Sigmoid colon (tissue), 7 donors: Measurements from ENCODE around the gene UNC5CL. TPM values are rescaled to one million over a fixed set of nuclear protein-coding genes. Genes with fewer than 3 reads are reported as not detected.
"Not testable (repeated sequence)": the region's sequence is repeated elsewhere in the genome, so short reads cannot be mapped to it uniquely, and the experiment has no call there.

ENCODE experiments used
- DNase-seq: peaks from one replicate; pipeline ENCODE4 v3.0.0-alpha.2; 2019
- H3K27ac ChIP-seq, 4 donors: fragments of 200-600 bp; sonication (generic); one replicate each; pipeline ENCODE4 v1.5.1; 2016 to 2019; ENCODE audit warnings: mild to moderate bottlenecking in 1 of 4
- H3K27me3 ChIP-seq, 3 donors: fragments of 200-600 bp; sonication (generic); one replicate each; pipeline ENCODE4 v1.5.1; 2019; ENCODE audit warnings: mild to moderate bottlenecking in 1 of 3
- H3K36me3 ChIP-seq, 4 donors: fragments of 200-600 bp; sonication (generic); one replicate each; pipeline ENCODE4 v1.5.1; 2016 to 2019
- H3K4me1 ChIP-seq, 4 donors: fragments of 200-600 bp; sonication (generic); one replicate each; pipeline ENCODE4 v1.5.1; 2017 to 2019
- H3K4me3 ChIP-seq, 4 donors: fragments of 200-600 bp; sonication (generic); one replicate each; pipeline ENCODE4 v1.5.1; 2017 to 2019; ENCODE audit warnings: mild to moderate bottlenecking in 2 of 4, moderate library complexity in 1 of 4
- H3K9me3 ChIP-seq, 4 donors: fragments of 200-600 bp in 3 of 4; sonication (generic) in 3 of 4; one replicate each; pipeline versions ENCODE4 v1.5.1 to v1.6.1; 2013 to 2019
- EP300 ChIP-seq, 4 donors: sonication (generic); formaldehyde crosslinking; IDR thresholded peaks; one replicate each; pipeline ENCODE4 v1.6.1; 2017; ENCODE audit warnings: antibody characterized with exemption in 4 of 4
- POLR2A ChIP-seq, 2 donors: fragments of 450-650 bp; IDR thresholded peaks; one replicate each; pipeline ENCODE4 v1.6.1; 2016; ENCODE audit warnings: antibody characterized with exemption in 2 of 2, mild to moderate bottlenecking in 2 of 2, moderate library complexity in 2 of 2
- POLR2AphosphoS5 ChIP-seq, 4 donors: sonication (generic); formaldehyde crosslinking; IDR thresholded peaks; one replicate each; pipeline ENCODE4 v1.6.1; 2017; ENCODE audit warnings: antibody characterized with exemption in 4 of 4
- WGBS, 2 donors: extraction: QIAGEN DNeasy Blood & Tissue Kit; methylation state at CpG; one replicate each; pipeline ENCODE4 v1.1.7; 2013; 5-methylcytosine and 5-hydroxymethylcytosine counted together
- intact Hi-C: fragments of 100-400 bp; cut with DNase I; formaldehyde crosslinking; loops from one replicate; pipeline ENCODE4 v1.15.1; 2023
- polyA plus RNA-seq, 3 donors: library from polyadenylated mRNA; stranded (reverse); fragments of 200-250 nt; gene quantifications; one replicate each; pipeline ENCODE4 v1.2.3, GENCODE V29; 2013
- total RNA-seq, 4 donors: library from RNA; depleted of rRNA; stranded (reverse); fragments of >200 nt; gene quantifications; one replicate each; pipeline ENCODE4 v1.1.0, GENCODE V29; 2016
- TF ChIP-seq, protein P1 (sequence below), 4 experiments: fragments of 450-650 bp in 3 of 4; fragments of 200-600 bp in 1 of 4; IDR thresholded peaks; one replicate each; pipeline ENCODE4 v1.5.1; 2016 to 2019; ENCODE audit warnings: antibody characterized with exemption in 4 of 4, mild to moderate bottlenecking in 3 of 4, moderate library complexity in 2 of 4
- donor health status: healthy with polysubstance abuse.
- donor health status: Bipolar disorder and iron deficiency.
- donor health status: healthy.

Gene UNC5CL
- total and polyA plus RNA-seq, 7 donors: 0.36 to 6.0 (median 1.1) TPM

DNA sequence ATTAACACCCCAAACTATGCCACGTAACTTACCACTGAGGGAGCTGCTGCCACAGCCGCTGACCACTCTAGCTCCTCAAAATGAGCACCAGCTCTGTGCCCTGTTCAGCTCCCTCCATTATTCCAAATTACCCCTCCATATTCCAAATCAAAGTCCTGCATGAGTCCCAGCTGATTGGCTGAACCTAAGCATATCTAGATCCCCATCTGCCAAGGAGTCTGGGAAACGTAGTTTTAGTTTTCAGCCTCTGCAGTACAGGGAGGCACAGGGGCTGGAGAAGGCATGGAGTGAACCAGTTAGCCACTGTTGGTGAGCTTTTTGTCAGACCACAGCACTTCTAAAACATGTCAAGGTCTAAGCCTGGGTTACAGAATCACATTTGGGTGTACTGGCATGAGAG is 15.9 kb downstream of the UNC5CL start:
- no peaks in the 10 kb centered on the region for H3K27me3 ChIP-seq
- H3K9me3 ChIP-seq: peaks cover 0 to 2% (median 0%) of the 10 kb centered on the region in 4 donors
- TF ChIP-seq POLR2AphosphoS5 (IDR thresholded peaks at IDR 0.05) (no peak), EP300 (IDR thresholded peaks at IDR 0.05) (no peak)
- no peak overlapping the region for H3K27ac ChIP-seq
- H3K4me1 ChIP-seq: peaks cover 0 to 9% (median 6%) of the 10 kb centered on the region in 4 donors
- WGBS, 2 donors: 92 to 95% methylated on average over 3 of the region's 3 CpGs
- intact Hi-C loops: no loop called here
- DNase-seq: no peak
- no peak overlapping the region for H3K4me3 ChIP-seq
- no peaks in the 10 kb centered on the region for H3K36me3 ChIP-seq

DNA sequence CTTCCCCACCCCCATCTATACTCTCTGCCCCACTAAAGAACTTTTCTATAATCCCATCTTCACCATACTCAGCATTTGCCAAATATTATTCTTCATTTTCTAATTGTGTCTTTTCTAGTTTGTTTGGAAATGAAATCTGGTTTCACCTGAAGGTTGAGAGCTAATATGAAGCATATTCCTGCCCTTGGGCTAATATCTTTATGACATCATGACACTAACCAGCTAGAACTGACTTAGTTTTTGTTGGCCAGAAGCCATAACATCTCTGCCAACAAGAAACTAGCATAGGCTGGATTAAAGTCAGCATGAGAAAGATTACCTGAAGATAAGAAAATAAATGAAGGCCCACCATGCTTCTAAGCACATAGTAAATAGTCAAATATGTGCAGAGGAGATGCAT is 16.7 kb downstream of the UNC5CL start:
- Histone ChIP-seq H3K4me3 (no peak overlapping the region), H3K4me1 (peaks cover 0 to 3% (median under 1%) of the 10 kb centered on the region in 4 donors), H3K27me3 (no peaks in the 10 kb centered on the region), H3K36me3 (no peaks in the 10 kb centered on the region), H3K27ac (no peak overlapping the region), H3K9me3 (peaks cover 0 to 4% (median 0%) of the 10 kb centered on the region in 4 donors)
- TF ChIP-seq, protein P1, sequence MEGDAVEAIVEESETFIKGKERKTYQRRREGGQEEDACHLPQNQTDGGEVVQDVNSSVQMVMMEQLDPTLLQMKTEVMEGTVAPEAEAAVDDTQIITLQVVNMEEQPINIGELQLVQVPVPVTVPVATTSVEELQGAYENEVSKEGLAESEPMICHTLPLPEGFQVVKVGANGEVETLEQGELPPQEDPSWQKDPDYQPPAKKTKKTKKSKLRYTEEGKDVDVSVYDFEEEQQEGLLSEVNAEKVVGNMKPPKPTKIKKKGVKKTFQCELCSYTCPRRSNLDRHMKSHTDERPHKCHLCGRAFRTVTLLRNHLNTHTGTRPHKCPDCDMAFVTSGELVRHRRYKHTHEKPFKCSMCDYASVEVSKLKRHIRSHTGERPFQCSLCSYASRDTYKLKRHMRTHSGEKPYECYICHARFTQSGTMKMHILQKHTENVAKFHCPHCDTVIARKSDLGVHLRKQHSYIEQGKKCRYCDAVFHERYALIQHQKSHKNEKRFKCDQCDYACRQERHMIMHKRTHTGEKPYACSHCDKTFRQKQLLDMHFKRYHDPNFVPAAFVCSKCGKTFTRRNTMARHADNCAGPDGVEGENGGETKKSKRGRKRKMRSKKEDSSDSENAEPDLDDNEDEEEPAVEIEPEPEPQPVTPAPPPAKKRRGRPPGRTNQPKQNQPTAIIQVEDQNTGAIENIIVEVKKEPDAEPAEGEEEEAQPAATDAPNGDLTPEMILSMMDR (IDR thresholded peaks at IDR 0.05): no peak
- TF ChIP-seq EP300 (IDR thresholded peaks at IDR 0.05) (no peak), POLR2AphosphoS5 (IDR thresholded peaks at IDR 0.05) (peak in 1 of 4 donors; percentile 9), POLR2A (IDR thresholded peaks at IDR 0.05) (no peak)
- no peak for DNase-seq
- intact Hi-C loops: no loop called here

DNA sequence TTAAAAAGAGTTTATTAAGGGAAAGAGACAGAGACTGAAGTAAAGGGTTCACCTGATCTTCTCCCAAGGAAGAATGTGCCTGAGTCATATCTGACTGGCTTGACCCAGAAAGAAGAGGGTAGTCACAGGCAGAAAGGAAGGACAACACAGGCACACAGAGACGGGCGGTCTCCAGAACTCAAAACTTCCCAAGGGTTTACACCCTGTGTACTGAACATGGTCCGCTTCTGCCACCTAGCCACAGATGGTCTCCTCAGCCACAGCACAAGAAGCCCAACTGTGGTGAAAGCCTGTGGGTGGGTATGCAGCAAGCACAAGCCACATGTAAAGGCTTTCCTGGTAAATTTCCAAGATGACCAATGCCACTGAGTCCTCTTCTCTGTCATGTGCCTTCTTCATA is 17.2 kb downstream of the UNC5CL start:
- Histone ChIP-seq H3K27me3 (no peaks in the 10 kb centered on the region), H3K9me3 (peaks cover 0 to 4% (median 0%) of the 10 kb centered on the region in 4 donors), H3K36me3 (no peaks in the 10 kb centered on the region), H3K4me3 (no peak overlapping the region), H3K4me1 (peaks cover 0 to 3% (median 0%) of the 10 kb centered on the region in 4 donors), H3K27ac (no peak overlapping the region)
- no peak for DNase-seq
- no peak for TF ChIP-seq POLR2A (IDR thresholded peaks at IDR 0.05)
- TF ChIP-seq, protein P1 (IDR thresholded peaks at IDR 0.05): no peak
- TF ChIP-seq EP300 (IDR thresholded peaks at IDR 0.05): no peak
- intact Hi-C loops: no loop called here
- 92 to 96% methylated on average over 3 of the region's 3 CpGs for WGBS, 2 donors

DNA sequence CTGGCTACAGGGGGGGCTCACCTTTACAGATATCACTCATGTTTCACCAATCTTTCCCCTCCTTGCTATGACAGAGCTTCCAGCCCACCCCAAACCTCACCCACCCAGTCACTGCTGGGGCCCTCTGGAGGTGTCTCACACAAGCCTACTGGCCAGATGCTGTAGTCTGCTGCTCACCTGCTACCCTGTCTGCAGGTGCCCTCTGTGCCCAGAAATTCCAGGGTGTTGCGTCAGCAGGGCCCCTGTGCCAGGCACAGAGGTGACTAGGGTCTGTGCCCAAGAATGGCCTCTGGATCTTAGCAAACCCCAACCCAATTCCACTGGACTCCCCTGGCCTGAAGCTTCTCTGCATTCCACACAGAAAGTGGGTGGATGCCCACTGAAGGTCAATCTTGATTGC is 21.4 kb downstream of the UNC5CL start:
- Histone ChIP-seq H3K27me3 (no peaks in the 10 kb centered on the region), H3K36me3 (no peaks in the 10 kb centered on the region), H3K4me1 (peaks cover 0 to 3% (median 0%) of the 10 kb centered on the region in 4 donors), H3K9me3 (peaks cover 0 to 4% (median 0%) of the 10 kb centered on the region in 4 donors), H3K4me3 (no peak overlapping the region), H3K27ac (no peak overlapping the region)
- TF ChIP-seq, protein P1 (IDR thresholded peaks at IDR 0.05): no peak
- no peak for TF ChIP-seq POLR2AphosphoS5 (IDR thresholded peaks at IDR 0.05)
- TF ChIP-seq EP300 (IDR thresholded peaks at IDR 0.05): no peak
- no peak for TF ChIP-seq POLR2A (IDR thresholded peaks at IDR 0.05)
- 96 to 100% methylated on average over 1 of the region's 1 CpG for WGBS, 2 donors
- intact Hi-C loops: no loop called here
- no peak for DNase-seq

DNA sequence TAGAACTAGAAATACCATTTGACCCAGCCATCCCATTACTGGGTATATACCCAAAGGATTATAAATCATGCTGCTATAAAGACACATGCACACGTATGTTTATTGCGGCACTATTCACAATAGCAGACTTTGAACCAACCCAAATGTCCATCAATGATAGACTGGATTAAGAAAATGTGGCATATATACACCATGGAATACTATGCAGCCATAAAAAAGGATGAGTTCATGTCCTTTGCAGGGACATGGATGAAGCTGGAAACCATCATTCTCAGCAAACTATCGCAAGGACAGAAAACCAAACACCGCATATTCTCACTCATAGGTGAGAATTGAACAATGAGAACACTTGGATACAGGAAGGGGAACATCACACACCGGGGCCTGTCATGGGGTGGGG is 23.2 kb downstream of the UNC5CL start:
- H3K9me3 ChIP-seq, DNase-seq, H3K27me3 ChIP-seq, H3K27ac ChIP-seq, H3K36me3 ChIP-seq, intact Hi-C loops, H3K4me1 ChIP-seq, H3K4me3 ChIP-seq: not testable (repeated sequence)
- WGBS, 2 donors: 84 to 94% methylated on average over 4 to 5 of the region's 5 CpGs

DNA sequence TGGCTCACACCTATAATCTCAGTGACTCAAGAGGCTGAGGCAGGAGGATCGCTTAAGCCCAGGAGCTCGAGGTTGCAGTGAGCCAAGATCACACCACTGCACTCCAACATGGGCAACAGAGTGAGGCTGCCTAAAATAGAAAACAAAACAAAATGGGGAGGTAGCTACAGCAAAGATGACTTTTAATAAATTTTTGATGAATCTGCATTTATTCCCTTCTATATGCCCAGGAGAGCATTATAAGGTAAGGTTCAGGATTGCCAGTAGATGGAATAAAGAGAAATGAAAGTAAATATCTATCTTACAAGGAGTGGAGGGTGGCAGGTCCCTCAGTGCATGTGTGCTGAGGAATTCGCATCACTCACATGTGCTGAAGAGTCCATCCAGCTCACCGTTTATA is 24.2 kb downstream of the UNC5CL start:
- no peak overlapping the region for H3K4me3 ChIP-seq
- TF ChIP-seq POLR2AphosphoS5 (IDR thresholded peaks at IDR 0.05) (no peak), EP300 (IDR thresholded peaks at IDR 0.05) (no peak), POLR2A (IDR thresholded peaks at IDR 0.05) (no peak)
- TF ChIP-seq, protein P1 (IDR thresholded peaks at IDR 0.05): no peak
- H3K27me3 ChIP-seq: no peaks in the 10 kb centered on the region
- WGBS, 2 donors: 92 to 94% methylated on average over 4 of the region's 4 CpGs
- no peak for DNase-seq
- H3K4me1 ChIP-seq: no peaks in the 10 kb centered on the region
- no peak overlapping the region for H3K27ac ChIP-seq
- H3K36me3 ChIP-seq: no peaks in the 10 kb centered on the region
- H3K9me3 ChIP-seq: peaks cover 0 to 4% (median 0%) of the 10 kb centered on the region in 4 donors
- intact Hi-C loops: no loop called here
